Astrocyte (in vitro differentiated cells and primary cell): ENCODE measurements around the gene DDX18. TPM values are rescaled to one million over a fixed set of nuclear protein-coding genes. Genes with fewer than 3 reads are reported as not detected.

ENCODE experiments used
- DNase-seq: peaks from one replicate; pipeline ENCODE4 v3.0.0-alpha.2; 2010; ENCODE audit warnings: low read depth
- FAIRE-seq: peaks from 2 replicates; lab custom pipeline; 2011; peaks lifted over from hg19 to GRCh38; lab: Jason Lieb, UNC
- H2AFZ ChIP-seq: 2 replicates; pipeline ENCODE4 v1.6.0; 2012; ENCODE audit warnings: low read depth, low read length, inconsistent platforms
- H3K27ac ChIP-seq: 2 replicates; pipeline ENCODE4 v1.5.1; 2011; ENCODE audit warnings: low read depth, low read length, inconsistent platforms
- H3K27me3 ChIP-seq: 2 replicates; pipeline ENCODE4 v1.6.0; 2011; ENCODE audit warnings: low read length, inconsistent platforms; ENCODE audit not compliant: insufficient read depth
- H3K36me3 ChIP-seq: 2 replicates; pipeline ENCODE4 v1.5.1; 2011; ENCODE audit warnings: low read length, inconsistent platforms; ENCODE audit not compliant: insufficient read depth
- H3K4me1 ChIP-seq: 2 replicates; pipeline ENCODE4 v1.5.1; 2011; ENCODE audit warnings: low read length, inconsistent platforms; ENCODE audit not compliant: insufficient read depth
- H3K4me2 ChIP-seq: 2 replicates; pipeline ENCODE4 v1.6.0; 2012; ENCODE audit warnings: low read length, inconsistent platforms
- H3K4me3 ChIP-seq: 2 replicates; pipeline ENCODE4 v1.5.1; 2011; ENCODE audit warnings: low read depth, mild to moderate bottlenecking, low read length, inconsistent platforms; ENCODE audit not compliant: insufficient read depth
- H3K79me2 ChIP-seq: 2 replicates; pipeline ENCODE4 v1.6.0; 2012; ENCODE audit warnings: mild to moderate bottlenecking, low read length, inconsistent platforms; ENCODE audit not compliant: insufficient read depth
- H3K9ac ChIP-seq: 2 replicates; pipeline ENCODE4 v1.6.0; 2012; ENCODE audit warnings: mild to moderate bottlenecking, low read length, inconsistent platforms
- H3K9me3 ChIP-seq: 2 replicates; pipeline ENCODE4 v1.5.1; 2012; ENCODE audit warnings: low read depth, mild to moderate bottlenecking, low read length, inconsistent platforms; ENCODE audit not compliant: insufficient read depth
- H4K20me1 ChIP-seq: 2 replicates; pipeline ENCODE4 v1.6.0; 2012; ENCODE audit warnings: low read length, inconsistent platforms; ENCODE audit not compliant: insufficient read depth
- H3K27ac Mint-ChIP-seq: one replicate; pipeline ENCODE4 v1.8.0; 2021; ENCODE audit warnings: mild to moderate bottlenecking, mixed read lengths; ENCODE audit not compliant: unreplicated experiment
- H3K27me3 Mint-ChIP-seq: one replicate; pipeline ENCODE4 v1.8.0; 2021; ENCODE audit warnings: low read depth, mixed read lengths; ENCODE audit not compliant: unreplicated experiment
- H3K36me3 Mint-ChIP-seq: one replicate; pipeline ENCODE4 v1.8.0; 2021; ENCODE audit warnings: low read depth, mixed read lengths; ENCODE audit not compliant: unreplicated experiment
- H3K4me1 Mint-ChIP-seq: one replicate; pipeline ENCODE4 v1.8.0; 2021; ENCODE audit warnings: low read depth, mixed read lengths; ENCODE audit not compliant: unreplicated experiment
- H3K4me3 Mint-ChIP-seq: one replicate; pipeline ENCODE4 v1.8.0; 2021; ENCODE audit warnings: mild to moderate bottlenecking, moderate library complexity, mixed read lengths; ENCODE audit not compliant: unreplicated experiment
- H3K9me3 Mint-ChIP-seq: one replicate; pipeline ENCODE4 v1.8.0; 2021; ENCODE audit warnings: mild to moderate bottlenecking, mixed read lengths; ENCODE audit not compliant: unreplicated experiment
- EZH2 ChIP-seq: IDR thresholded peaks from 2 replicates; pipeline ENCODE4 v1.6.1; 2012; ENCODE audit warnings: mild to moderate bottlenecking, low read length, inconsistent platforms; ENCODE audit not compliant: insufficient read depth
- total RNA-seq: library from RNA; stranded (reverse); gene quantifications from 2 replicates; pipeline ENCODE4 v1.2.1, GENCODE V29; 2021
- TF ChIP-seq, protein P1 (sequence below): IDR thresholded peaks from 2 replicates; pipeline ENCODE4 v1.5.1; 2011; ENCODE audit warnings: low read depth, mild to moderate bottlenecking, inconsistent platforms, low read length, moderate library complexity; ENCODE audit not compliant: insufficient read depth

DDX18 gene
- total RNA-seq, 1 donor from 2014 or later, result 72.6 TPM

DNA sequence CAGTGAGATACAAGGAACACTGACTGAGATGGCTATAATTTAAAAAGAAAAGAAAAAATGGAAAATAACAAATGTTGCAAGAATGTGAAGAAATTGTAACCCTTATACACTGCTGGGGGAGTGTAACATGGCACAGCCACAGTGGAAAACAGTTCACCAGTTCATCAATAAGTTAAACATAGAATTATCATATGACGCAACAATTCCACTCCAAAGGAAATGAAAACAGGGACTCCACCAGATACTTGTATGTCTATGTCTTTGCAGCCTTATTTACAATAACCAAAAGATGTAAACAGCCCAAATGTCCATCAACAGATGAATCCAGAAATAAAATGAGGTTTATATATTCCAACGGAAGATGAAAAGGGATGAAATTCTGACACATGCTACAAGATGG lies 30.8 kb downstream of the DDX18 start:
- H3K79me2 ChIP-seq, result no peaks in the 10 kb centered on the region
- no peak for FAIRE-seq
- H3K36me3 Mint-ChIP-seq, result no peaks in the 10 kb centered on the region

DNA sequence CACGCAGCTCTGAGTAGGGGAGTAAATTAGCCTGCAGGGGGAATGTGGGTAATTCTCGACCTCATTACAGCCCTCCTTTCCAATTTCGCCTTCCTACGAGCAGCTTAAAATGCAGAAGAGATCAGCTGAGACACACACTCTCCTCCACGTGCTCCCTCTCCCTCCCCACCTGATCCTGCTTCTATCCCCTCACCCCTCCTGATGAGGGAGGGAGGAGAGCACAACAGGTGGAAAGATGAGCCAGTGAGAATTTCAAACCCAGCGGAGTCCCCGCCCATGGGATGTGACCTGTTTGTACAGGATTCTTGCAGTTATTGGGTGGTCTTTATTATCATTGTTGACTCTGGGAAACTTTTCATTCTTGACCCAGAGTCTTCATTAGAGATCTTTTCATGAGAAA lies 35.5 kb downstream of the DDX18 start:
- Histone ChIP-seq H3K36me3 (no peaks in the 10 kb centered on the region), H3K4me2 (no peak overlapping the region), H3K27ac (no peak overlapping the region), H2AFZ (no peak overlapping the region), H4K20me1 (no peaks in the 10 kb centered on the region), H3K4me3 (no peak overlapping the region), H3K27me3 (peaks cover 19% of the 10 kb centered on the region), H3K9me3 (no peaks in the 10 kb centered on the region), H3K4me1 (no peaks in the 10 kb centered on the region), H3K79me2 (no peaks in the 10 kb centered on the region), H3K9ac (no peak overlapping the region)
- no peak overlapping the region for H3K4me3 Mint-ChIP-seq
- no peak for FAIRE-seq
- TF ChIP-seq EZH2, result no peak
- TF ChIP-seq, protein P1, sequence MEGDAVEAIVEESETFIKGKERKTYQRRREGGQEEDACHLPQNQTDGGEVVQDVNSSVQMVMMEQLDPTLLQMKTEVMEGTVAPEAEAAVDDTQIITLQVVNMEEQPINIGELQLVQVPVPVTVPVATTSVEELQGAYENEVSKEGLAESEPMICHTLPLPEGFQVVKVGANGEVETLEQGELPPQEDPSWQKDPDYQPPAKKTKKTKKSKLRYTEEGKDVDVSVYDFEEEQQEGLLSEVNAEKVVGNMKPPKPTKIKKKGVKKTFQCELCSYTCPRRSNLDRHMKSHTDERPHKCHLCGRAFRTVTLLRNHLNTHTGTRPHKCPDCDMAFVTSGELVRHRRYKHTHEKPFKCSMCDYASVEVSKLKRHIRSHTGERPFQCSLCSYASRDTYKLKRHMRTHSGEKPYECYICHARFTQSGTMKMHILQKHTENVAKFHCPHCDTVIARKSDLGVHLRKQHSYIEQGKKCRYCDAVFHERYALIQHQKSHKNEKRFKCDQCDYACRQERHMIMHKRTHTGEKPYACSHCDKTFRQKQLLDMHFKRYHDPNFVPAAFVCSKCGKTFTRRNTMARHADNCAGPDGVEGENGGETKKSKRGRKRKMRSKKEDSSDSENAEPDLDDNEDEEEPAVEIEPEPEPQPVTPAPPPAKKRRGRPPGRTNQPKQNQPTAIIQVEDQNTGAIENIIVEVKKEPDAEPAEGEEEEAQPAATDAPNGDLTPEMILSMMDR, result no peak
- peaks cover 11% of the 10 kb centered on the region for H3K27me3 Mint-ChIP-seq
- peaks cover 2% of the 10 kb centered on the region for H3K9me3 Mint-ChIP-seq
- no peaks in the 10 kb centered on the region for H3K4me1 Mint-ChIP-seq
- no peak for DNase-seq
- no peak overlapping the region for H3K27ac Mint-ChIP-seq
- H3K36me3 Mint-ChIP-seq, result no peaks in the 10 kb centered on the region

More for the DNA sequence above, 30.8 kb downstream of the DDX18 start:
- Histone ChIP-seq H3K4me2 (no peak overlapping the region), H4K20me1 (no peaks in the 10 kb centered on the region), H3K9ac (no peak overlapping the region), H3K9me3 (no peaks in the 10 kb centered on the region), H3K36me3 (no peaks in the 10 kb centered on the region), H2AFZ (no peak overlapping the region), H3K4me1 (no peaks in the 10 kb centered on the region), H3K4me3 (no peak overlapping the region), H3K27me3 (peaks cover 13% of the 10 kb centered on the region), H3K27ac (no peak overlapping the region)
- Mint-ChIP-seq H3K27ac (no peak overlapping the region), H3K9me3 (peaks cover 2% of the 10 kb centered on the region), H3K4me3 (no peak overlapping the region), H3K27me3 (peaks cover 7% of the 10 kb centered on the region), H3K4me1 (no peaks in the 10 kb centered on the region)
- no peak for DNase-seq
- no peak for TF ChIP-seq EZH2
- TF ChIP-seq, protein P1, result no peak

DNA sequence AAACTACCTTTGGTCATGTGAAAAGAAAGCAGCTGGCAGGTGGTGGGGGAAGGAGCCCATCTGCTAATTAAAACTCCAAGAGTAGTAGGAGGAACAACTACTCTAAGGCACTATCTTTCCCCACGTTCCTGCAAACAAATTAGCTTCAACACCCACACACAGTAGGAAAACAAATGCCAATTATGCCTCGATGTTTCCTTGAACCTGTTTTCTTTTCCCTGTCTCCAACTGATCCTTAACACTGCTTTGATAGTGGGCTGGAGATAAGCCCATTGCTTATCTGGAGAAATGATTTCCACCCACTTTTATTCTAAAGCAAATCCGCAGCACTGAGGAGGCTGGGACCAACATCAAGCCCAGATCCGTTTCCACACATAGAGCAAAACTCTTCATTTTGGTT lies 36.0 kb downstream of the DDX18 start:
- Histone ChIP-seq H4K20me1 (no peaks in the 10 kb centered on the region), H3K79me2 (no peaks in the 10 kb centered on the region), H3K36me3 (no peaks in the 10 kb centered on the region), H3K4me2 (no peak overlapping the region), H3K4me1 (peaks cover under 1% of the 10 kb centered on the region), H3K4me3 (no peak overlapping the region), H3K9me3 (no peaks in the 10 kb centered on the region), H3K27me3 (peaks cover 19% of the 10 kb centered on the region), H3K27ac (no peak overlapping the region), H3K9ac (no peak overlapping the region), H2AFZ (no peak overlapping the region)
- Mint-ChIP-seq H3K36me3 (no peaks in the 10 kb centered on the region), H3K4me3 (no peak overlapping the region), H3K27ac (no peak overlapping the region), H3K27me3 (peaks cover 11% of the 10 kb centered on the region), H3K4me1 (no peaks in the 10 kb centered on the region), H3K9me3 (peaks cover 2% of the 10 kb centered on the region)
- no peak for DNase-seq
- no peak for TF ChIP-seq EZH2
- TF ChIP-seq, protein P1, result no peak
- no peak for FAIRE-seq
